HepG2 (cell line): ENCODE measurements around the gene HPCAL1. TPM values are rescaled to one million over a fixed set of nuclear protein-coding genes. Genes with fewer than 3 reads are reported as not detected.

Experiments
- MED1 ChIP-seq: sonication (generic); formaldehyde crosslinking; IDR thresholded peaks from 2 replicates; pipeline ENCODE4 v1.4.0; 2020; ENCODE audit warnings: missing genetic modification reagents
- SSRP1 ChIP-seq: IDR thresholded peaks from 2 replicates; pipeline ENCODE4 v1.6.1; 2016; ENCODE audit warnings: control low read depth
- ZNF282 ChIP-seq: fragments of 450-650 bp; IDR thresholded peaks from 2 replicates; pipeline ENCODE4 v1.6.1; 2018; ENCODE audit not compliant: partially characterized antibody
- ZNF382 ChIP-seq: sonication (generic); formaldehyde crosslinking; IDR thresholded peaks from 2 replicates; pipeline ENCODE4 v1.5.0; 2020; ENCODE audit warnings: missing genetic modification reagents, mild to moderate bottlenecking, borderline replicate concordance
- ZNF484 ChIP-seq: sonication (generic); formaldehyde crosslinking; IDR thresholded peaks from 2 replicates; pipeline ENCODE4 v1.5.1; 2020; ENCODE audit warnings: mild to moderate bottlenecking, low read depth, missing genetic modification reagents, borderline replicate concordance
- ZNF501 ChIP-seq: sonication (generic); formaldehyde crosslinking; IDR thresholded peaks from 2 replicates; pipeline ENCODE4 v1.5.1; 2020; ENCODE audit warnings: mild to moderate bottlenecking, moderate library complexity, missing genetic modification reagents
- ZNF543 ChIP-seq: sonication (generic); formaldehyde crosslinking; IDR thresholded peaks from 2 replicates; pipeline ENCODE4 v1.4.0; 2020; ENCODE audit warnings: mild to moderate bottlenecking, missing genetic modification reagents
- ZNF577 ChIP-seq: sonication (generic); formaldehyde crosslinking; IDR thresholded peaks from 2 replicates; pipeline ENCODE4 v1.4.0; 2020; ENCODE audit warnings: mild to moderate bottlenecking, low read depth, missing genetic modification reagents, borderline replicate concordance
- ZNF670 ChIP-seq: sonication (generic); formaldehyde crosslinking; IDR thresholded peaks from 2 replicates; pipeline ENCODE4 v1.8.0; 2022; ENCODE audit warnings: mild to moderate bottlenecking, missing genetic modification reagents, borderline replicate concordance
- ZNF709 ChIP-seq: sonication (generic); formaldehyde crosslinking; IDR thresholded peaks from 2 replicates; pipeline ENCODE4 v1.5.0; 2020; ENCODE audit warnings: mild to moderate bottlenecking, missing genetic modification reagents
- polyA plus RNA-seq, 8 experiments: library from polyadenylated mRNA; depleted of rRNA in 3 of 8; stranded (reverse) in 7 of 8; unstranded in 1 of 8; fragments of >200 nt; fragmentation: Illumina TruSeq in 4 of 8; extraction: Trizol in 4 of 8; gene quantifications; 2 replicates each; pipeline versions ENCODE4 v1.2.1 to v1.2.3, GENCODE V29; 2011 to 2016; ENCODE audit warnings: low read depth in 4 of 8, missing spikeins in 1 of 8, mixed read lengths in 1 of 8; ENCODE audit not compliant: insufficient read depth in 1 of 8
- total RNA-seq, 5 experiments: library from RNA; depleted of rRNA; stranded (reverse); fragments of >200 nt; fragmentation: Illumina TruSeq; extraction: Trizol; gene quantifications; 2 replicates each; pipeline ENCODE4 v1.2.3, GENCODE V29; 2016; ENCODE audit warnings: low read depth in 1 of 5
- TF ChIP-seq, protein P1 (sequence below): sonication (generic); formaldehyde crosslinking; IDR thresholded peaks from 2 replicates; pipeline ENCODE4 v1.4.0; 2020; ENCODE audit warnings: missing genetic modification reagents
- TF ChIP-seq, protein P2 (sequence below), 2 experiments: IDR thresholded peaks; 2 replicates each; pipeline ENCODE4 v1.6.1; 2011 to 2012; ENCODE audit warnings: low read length in 2 of 2, borderline replicate concordance in 1 of 2, low read depth in 1 of 2, mild to moderate bottlenecking in 1 of 2, moderate library complexity in 1 of 2
- TF ChIP-seq, protein P3 (sequence below): sonication (generic); formaldehyde crosslinking; IDR thresholded peaks from 2 replicates; pipeline ENCODE4 v1.5.1; 2020; ENCODE audit warnings: missing genetic modification reagents, mild to moderate bottlenecking, borderline replicate concordance
- TF ChIP-seq, protein P4 (sequence below): sonication (generic); formaldehyde crosslinking; IDR thresholded peaks from 2 replicates; pipeline ENCODE4 v1.4.0; 2020; ENCODE audit warnings: mild to moderate bottlenecking, missing genetic modification reagents
- TF ChIP-seq, protein P5 (sequence below): sonication (generic); formaldehyde crosslinking; conservative IDR thresholded peaks from 2 replicates; pipeline ENCODE4 v1.8.0; 2022; ENCODE audit warnings: mild to moderate bottlenecking, moderate library complexity, missing genetic modification reagents
- TF ChIP-seq, protein P6 (sequence below): sonication (generic); formaldehyde crosslinking; IDR thresholded peaks from 2 replicates; pipeline ENCODE4 v1.5.0; 2020; ENCODE audit warnings: missing genetic modification reagents

Gene HPCAL1
- total and polyA plus RNA-seq, 2 of the 13 experiments (the other 11 are each of a cell fraction or from before 2014, with no cell fraction given) = 29.5 to 29.9 TPM

DNA sequence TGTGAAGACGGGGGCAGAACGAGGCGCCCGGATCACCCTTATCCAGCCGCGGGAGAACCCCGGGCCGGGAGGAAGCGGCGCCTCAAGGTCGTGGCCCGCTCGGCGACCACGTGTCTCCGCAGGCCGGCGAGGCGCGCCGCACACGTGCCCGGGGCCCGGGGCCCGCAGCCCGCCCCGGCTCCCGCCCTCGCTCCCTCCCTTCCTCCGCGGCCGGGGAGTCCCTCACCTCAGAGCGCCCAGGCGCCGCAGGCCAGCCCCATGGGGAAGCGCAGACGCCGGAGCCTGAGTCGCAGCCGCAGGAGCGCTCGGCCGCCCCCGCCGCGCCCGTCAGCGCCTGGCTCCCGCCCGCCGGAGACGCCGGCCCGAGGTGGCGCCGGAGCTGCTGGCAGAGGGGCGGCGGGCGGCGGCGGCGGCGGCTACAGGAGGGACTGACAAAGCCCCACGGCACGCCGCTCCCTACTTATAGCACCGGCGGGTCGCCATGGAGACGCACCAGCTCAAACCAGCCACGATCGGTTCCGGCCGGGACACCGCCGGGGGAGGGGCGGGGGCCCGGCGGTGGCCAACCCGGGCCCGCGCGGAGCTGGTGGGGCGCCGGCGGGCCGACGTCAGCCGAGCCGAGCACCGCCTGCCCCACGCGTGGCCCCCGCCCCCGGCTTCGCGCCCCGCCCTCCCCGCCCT lies 145.3 kb downstream of the HPCAL1 start, which contains the start of gene ODC1 (continued):
- TF ChIP-seq, protein P1, sequence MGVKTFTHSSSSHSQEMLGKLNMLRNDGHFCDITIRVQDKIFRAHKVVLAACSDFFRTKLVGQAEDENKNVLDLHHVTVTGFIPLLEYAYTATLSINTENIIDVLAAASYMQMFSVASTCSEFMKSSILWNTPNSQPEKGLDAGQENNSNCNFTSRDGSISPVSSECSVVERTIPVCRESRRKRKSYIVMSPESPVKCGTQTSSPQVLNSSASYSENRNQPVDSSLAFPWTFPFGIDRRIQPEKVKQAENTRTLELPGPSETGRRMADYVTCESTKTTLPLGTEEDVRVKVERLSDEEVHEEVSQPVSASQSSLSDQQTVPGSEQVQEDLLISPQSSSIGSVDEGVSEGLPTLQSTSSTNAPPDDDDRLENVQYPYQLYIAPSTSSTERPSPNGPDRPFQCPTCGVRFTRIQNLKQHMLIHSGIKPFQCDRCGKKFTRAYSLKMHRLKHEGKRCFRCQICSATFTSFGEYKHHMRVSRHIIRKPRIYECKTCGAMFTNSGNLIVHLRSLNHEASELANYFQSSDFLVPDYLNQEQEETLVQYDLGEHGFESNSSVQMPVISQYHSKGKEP (CRISPR knock-in tag) = no peak
- TF ChIP-seq ZNF382 (CRISPR knock-in tag) (no peak), ZNF501 (CRISPR knock-in tag) (no peak), ZNF484 (CRISPR knock-in tag) (peak; percentile 75; the same call in 1 of the 2 replicates), ZNF670 (CRISPR knock-in tag) (0 out of 2 replicates have a peak, but pooled peaks have one; percentile 14), MED1 (peak; percentile 67), ZNF282 (no peak), ZNF543 (CRISPR knock-in tag) (0 out of 2 replicates have a peak, but pooled peaks have one; percentile 71), ZNF709 (CRISPR knock-in tag) (peak; percentile 99), SSRP1 (CRISPR knock-in tag) (no peak), ZNF577 (CRISPR knock-in tag) (no peak)
- TF ChIP-seq, protein P2, sequence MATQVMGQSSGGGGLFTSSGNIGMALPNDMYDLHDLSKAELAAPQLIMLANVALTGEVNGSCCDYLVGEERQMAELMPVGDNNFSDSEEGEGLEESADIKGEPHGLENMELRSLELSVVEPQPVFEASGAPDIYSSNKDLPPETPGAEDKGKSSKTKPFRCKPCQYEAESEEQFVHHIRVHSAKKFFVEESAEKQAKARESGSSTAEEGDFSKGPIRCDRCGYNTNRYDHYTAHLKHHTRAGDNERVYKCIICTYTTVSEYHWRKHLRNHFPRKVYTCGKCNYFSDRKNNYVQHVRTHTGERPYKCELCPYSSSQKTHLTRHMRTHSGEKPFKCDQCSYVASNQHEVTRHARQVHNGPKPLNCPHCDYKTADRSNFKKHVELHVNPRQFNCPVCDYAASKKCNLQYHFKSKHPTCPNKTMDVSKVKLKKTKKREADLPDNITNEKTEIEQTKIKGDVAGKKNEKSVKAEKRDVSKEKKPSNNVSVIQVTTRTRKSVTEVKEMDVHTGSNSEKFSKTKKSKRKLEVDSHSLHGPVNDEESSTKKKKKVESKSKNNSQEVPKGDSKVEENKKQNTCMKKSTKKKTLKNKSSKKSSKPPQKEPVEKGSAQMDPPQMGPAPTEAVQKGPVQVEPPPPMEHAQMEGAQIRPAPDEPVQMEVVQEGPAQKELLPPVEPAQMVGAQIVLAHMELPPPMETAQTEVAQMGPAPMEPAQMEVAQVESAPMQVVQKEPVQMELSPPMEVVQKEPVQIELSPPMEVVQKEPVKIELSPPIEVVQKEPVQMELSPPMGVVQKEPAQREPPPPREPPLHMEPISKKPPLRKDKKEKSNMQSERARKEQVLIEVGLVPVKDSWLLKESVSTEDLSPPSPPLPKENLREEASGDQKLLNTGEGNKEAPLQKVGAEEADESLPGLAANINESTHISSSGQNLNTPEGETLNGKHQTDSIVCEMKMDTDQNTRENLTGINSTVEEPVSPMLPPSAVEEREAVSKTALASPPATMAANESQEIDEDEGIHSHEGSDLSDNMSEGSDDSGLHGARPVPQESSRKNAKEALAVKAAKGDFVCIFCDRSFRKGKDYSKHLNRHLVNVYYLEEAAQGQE (IDR thresholded peaks at IDR 0.05; ENCODE audit: borderline replicate concordance in 1 of 2, low read depth in 1 of 2, low read length in 2 of 2) = no peak
- TF ChIP-seq, protein P3, sequence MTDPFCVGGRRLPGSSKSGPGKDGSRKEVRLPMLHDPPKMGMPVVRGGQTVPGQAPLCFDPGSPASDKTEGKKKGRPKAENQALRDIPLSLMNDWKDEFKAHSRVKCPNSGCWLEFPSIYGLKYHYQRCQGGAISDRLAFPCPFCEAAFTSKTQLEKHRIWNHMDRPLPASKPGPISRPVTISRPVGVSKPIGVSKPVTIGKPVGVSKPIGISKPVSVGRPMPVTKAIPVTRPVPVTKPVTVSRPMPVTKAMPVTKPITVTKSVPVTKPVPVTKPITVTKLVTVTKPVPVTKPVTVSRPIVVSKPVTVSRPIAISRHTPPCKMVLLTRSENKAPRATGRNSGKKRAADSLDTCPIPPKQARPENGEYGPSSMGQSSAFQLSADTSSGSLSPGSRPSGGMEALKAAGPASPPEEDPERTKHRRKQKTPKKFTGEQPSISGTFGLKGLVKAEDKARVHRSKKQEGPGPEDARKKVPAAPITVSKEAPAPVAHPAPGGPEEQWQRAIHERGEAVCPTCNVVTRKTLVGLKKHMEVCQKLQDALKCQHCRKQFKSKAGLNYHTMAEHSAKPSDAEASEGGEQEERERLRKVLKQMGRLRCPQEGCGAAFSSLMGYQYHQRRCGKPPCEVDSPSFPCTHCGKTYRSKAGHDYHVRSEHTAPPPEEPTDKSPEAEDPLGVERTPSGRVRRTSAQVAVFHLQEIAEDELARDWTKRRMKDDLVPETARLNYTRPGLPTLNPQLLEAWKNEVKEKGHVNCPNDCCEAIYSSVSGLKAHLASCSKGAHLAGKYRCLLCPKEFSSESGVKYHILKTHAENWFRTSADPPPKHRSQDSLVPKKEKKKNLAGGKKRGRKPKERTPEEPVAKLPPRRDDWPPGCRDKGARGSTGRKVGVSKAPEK = no peak
- TF ChIP-seq, protein P4, sequence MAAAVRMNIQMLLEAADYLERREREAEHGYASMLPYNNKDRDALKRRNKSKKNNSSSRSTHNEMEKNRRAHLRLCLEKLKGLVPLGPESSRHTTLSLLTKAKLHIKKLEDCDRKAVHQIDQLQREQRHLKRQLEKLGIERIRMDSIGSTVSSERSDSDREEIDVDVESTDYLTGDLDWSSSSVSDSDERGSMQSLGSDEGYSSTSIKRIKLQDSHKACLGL (CRISPR knock-in tag) = peak; percentile 99
- TF ChIP-seq, protein P5, sequence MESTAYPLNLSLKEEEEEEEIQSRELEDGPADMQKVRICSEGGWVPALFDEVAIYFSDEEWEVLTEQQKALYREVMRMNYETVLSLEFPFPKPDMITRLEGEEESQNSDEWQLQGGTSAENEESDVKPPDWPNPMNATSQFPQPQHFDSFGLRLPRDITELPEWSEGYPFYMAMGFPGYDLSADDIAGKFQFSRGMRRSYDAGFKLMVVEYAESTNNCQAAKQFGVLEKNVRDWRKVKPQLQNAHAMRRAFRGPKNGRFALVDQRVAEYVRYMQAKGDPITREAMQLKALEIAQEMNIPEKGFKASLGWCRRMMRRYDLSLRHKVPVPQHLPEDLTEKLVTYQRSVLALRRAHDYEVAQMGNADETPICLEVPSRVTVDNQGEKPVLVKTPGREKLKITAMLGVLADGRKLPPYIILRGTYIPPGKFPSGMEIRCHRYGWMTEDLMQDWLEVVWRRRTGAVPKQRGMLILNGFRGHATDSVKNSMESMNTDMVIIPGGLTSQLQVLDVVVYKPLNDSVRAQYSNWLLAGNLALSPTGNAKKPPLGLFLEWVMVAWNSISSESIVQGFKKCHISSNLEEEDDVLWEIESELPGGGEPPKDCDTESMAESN (CRISPR knock-in tag) = peak; percentile 91
- TF ChIP-seq, protein P6, sequence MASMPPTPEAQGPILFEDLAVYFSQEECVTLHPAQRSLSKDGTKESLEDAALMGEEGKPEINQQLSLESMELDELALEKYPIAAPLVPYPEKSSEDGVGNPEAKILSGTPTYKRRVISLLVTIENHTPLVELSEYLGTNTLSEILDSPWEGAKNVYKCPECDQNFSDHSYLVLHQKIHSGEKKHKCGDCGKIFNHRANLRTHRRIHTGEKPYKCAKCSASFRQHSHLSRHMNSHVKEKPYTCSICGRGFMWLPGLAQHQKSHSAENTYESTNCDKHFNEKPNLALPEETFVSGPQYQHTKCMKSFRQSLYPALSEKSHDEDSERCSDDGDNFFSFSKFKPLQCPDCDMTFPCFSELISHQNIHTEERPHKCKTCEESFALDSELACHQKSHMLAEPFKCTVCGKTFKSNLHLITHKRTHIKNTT (CRISPR knock-in tag) = no peak
